ENCODE measurements around the gene TMEM80.

The TMEM80 gene

GRCh38 chr11:699753-700152 lies 4.1 kb downstream of the TMEM80 start:
- no peak for DNase-seq (ENCODE audit: low spot score)

- no peak for DNase-seq (ENCODE audit: low spot score)
These were observed 6.3 kb downstream of the TMEM80 start for GRCh38 chr11:701741-702461.

- no peak for DNase-seq (ENCODE audit: low spot score)
These were observed 7.1 kb downstream of the TMEM80 start for GRCh38 chr11:702462-703461.

GRCh38 chr11:703506-703905 lies 7.9 kb downstream of the TMEM80 start:
- no peak for DNase-seq (ENCODE audit: low spot score)

- DNase-seq (ENCODE audit: low spot score): no peak
These were observed 8.6 kb downstream of the TMEM80 start for GRCh38 chr11:704228-704674.

GRCh38 chr11:704781-705645 lies 9.4 kb downstream of the TMEM80 start:
- no peak for DNase-seq (ENCODE audit: low spot score)

- no peak for DNase-seq (ENCODE audit: low spot score)
These were observed 10.2 kb downstream of the TMEM80 start, which contains the start of gene EPS8L2 for GRCh38 chr11:705646-706438. EPS8L2 (plus strand) TSS chr11:706231; CDS start chr11:709408, 3,177 bp downstream.

- no peak for DNase-seq (ENCODE audit: low spot score)
These were observed 10.9 kb downstream of the TMEM80 start for GRCh38 chr11:706439-706956.

- DNase-seq (ENCODE audit: low spot score): no peak
These were observed 11.6 kb downstream of the TMEM80 start for GRCh38 chr11:706957-707816.

- no peak for DNase-seq (ENCODE audit: low spot score)
These were observed 12.3 kb downstream of the TMEM80 start for GRCh38 chr11:707817-708420.

GRCh38 chr11:708511-708910 lies 12.9 kb downstream of the TMEM80 start:
- no peak for DNase-seq (ENCODE audit: low spot score)

GRCh38 chr11:709109-709997 lies 13.7 kb downstream of the TMEM80 start:
- DNase-seq (ENCODE audit: low spot score): no peak

GRCh38 chr11:714436-714835 lies 18.8 kb downstream of the TMEM80 start:
- no peak for DNase-seq (ENCODE audit: low spot score)

GRCh38 chr11:719214-720016 lies 23.8 kb downstream of the TMEM80 start:
- no peak for DNase-seq (ENCODE audit: low spot score)

- DNase-seq (ENCODE audit: low spot score): no peak
These were observed 24.5 kb downstream of the TMEM80 start for GRCh38 chr11:720017-720641.

GRCh38 chr11:720642-721246 lies 25.1 kb downstream of the TMEM80 start:
- no peak for DNase-seq (ENCODE audit: low spot score)

Measured in hematopoietic multipotent progenitor cell treated with erythropoietin and hydrocortisone succinate and interleukin-3 and kit ligand, for 15 days (in vitro differentiated cells).